PC-9 (cell line): Measurements from ENCODE around the gene ARMH2. TPM values are rescaled to one million over a fixed set of nuclear protein-coding genes. Genes with fewer than 3 reads are reported as not detected.

Source experiments
- Bru-seq: library from RNA; stranded (reverse); fragments of 400-500 nt; gene quantifications from one replicate; lab custom pipeline; 2021; lab: Mats Ljungman, UMichigan
- BruChase-seq, 2 experiments: library from RNA; stranded (reverse); fragments of 400-500 nt; gene quantifications; one replicate each; lab custom pipeline; 2021; lab: Mats Ljungman, UMichigan
- BruUV-seq: library from RNA; stranded (reverse); fragments of 400-500 nt; replicated peaks from 2 replicates; lab custom pipeline; 2021; lab: Mats Ljungman, UMichigan
- CTCF ChIA-PET: fragments of 300-600 bp; sonication (Branson Sonifier 250); formaldehyde crosslinking; loops from one replicate; lab custom pipeline; 2022; ENCODE audit warnings: antibody characterized with exemption; lab: Charles Lee
- POLR2A ChIA-PET: fragments of 300-600 bp; sonication (Branson Sonifier 250); formaldehyde crosslinking; loops from one replicate; lab custom pipeline; 2022; ENCODE audit warnings: antibody characterized with exemption; ENCODE audit not compliant: unreplicated experiment; lab: Charles Lee
- DNase-seq, 2 experiments: peaks; one replicate each; pipeline versions ENCODE4 v3.0.0 to v3.0.0-alpha.2; 2015 to 2022; ENCODE audit warnings: mixed read lengths in 1 of 2
- H2AFZ ChIP-seq: fragments of 200-600 bp; sonication (generic); 2 replicates; pipeline ENCODE4 v1.8.1; 2017; ENCODE audit warnings: antibody characterized with exemption
- H3F3A ChIP-seq: fragments of 200-600 bp; sonication (generic); 2 replicates; pipeline ENCODE4 v1.8.1; 2017; ENCODE audit warnings: antibody characterized with exemption, mild to moderate bottlenecking, low read depth; ENCODE audit not compliant: insufficient read depth
- H3K27ac ChIP-seq: fragments of 200-600 bp; sonication (generic); 2 replicates; pipeline ENCODE4 v1.6.1; 2016; ENCODE audit warnings: mixed run types
- H3K27me3 ChIP-seq: fragments of 200-600 bp; sonication (generic); 2 replicates; pipeline ENCODE4 v1.6.1; 2016; ENCODE audit warnings: low read depth, mixed run types; ENCODE audit not compliant: insufficient read depth
- H3K36me3 ChIP-seq: fragments of 200-600 bp; sonication (generic); 2 replicates; pipeline ENCODE4 v1.6.1; 2016; ENCODE audit warnings: low read depth, mixed run types
- H3K4me1 ChIP-seq: fragments of 200-600 bp; sonication (generic); replicated peaks from 2 replicates; pipeline ENCODE4 v1.6.1; 2016; ENCODE audit warnings: mixed run types; ENCODE audit not compliant: insufficient read depth
- H3K4me2 ChIP-seq: fragments of 200-600 bp; sonication (generic); 2 replicates; pipeline ENCODE4 v1.6.1; 2017; ENCODE audit warnings: mixed run types
- H3K4me3 ChIP-seq: fragments of 200-600 bp; sonication (generic); 2 replicates; pipeline ENCODE4 v1.6.1; 2016; ENCODE audit warnings: mixed run types
- H3K79me2 ChIP-seq: fragments of 200-600 bp; sonication (generic); 2 replicates; pipeline ENCODE4 v1.6.1; 2017; ENCODE audit warnings: low read depth, mixed run types
- H3K9me2 ChIP-seq: fragments of 200-600 bp; sonication (generic); 2 replicates; pipeline ENCODE4 v1.8.1; 2017; ENCODE audit warnings: mild to moderate bottlenecking; ENCODE audit not compliant: insufficient read depth
- H3K9me3 ChIP-seq: fragments of 200-600 bp; sonication (generic); 2 replicates; pipeline ENCODE4 v1.8.1; 2016; ENCODE audit warnings: low read depth; ENCODE audit not compliant: insufficient read depth
- H4K20me1 ChIP-seq: fragments of 200-600 bp; sonication (generic); 2 replicates; pipeline ENCODE4 v1.8.1; 2017; ENCODE audit not compliant: insufficient read depth
- EZH2 ChIP-seq: fragments of 200-600 bp; sonication (generic); IDR thresholded peaks from 2 replicates; pipeline ENCODE4 v1.8.0; 2017; ENCODE audit warnings: antibody characterized with exemption, low read depth
- intact Hi-C: fragments of 100-400 bp; cut with micrococcal nuclease; formaldehyde crosslinking; loops from one replicate; pipeline ENCODE4 v1.10.0; 2022; ENCODE audit not compliant: unreplicated experiment
- long read RNA-seq: library from polyadenylated mRNA; stranded (forward); transcript quantifications from one replicate; pipeline ENCODE4 v2.0.0, GENCODE V29; 2022
- total RNA-seq: library from RNA; stranded (reverse); gene quantifications from 2 replicates; pipeline ENCODE4 v1.2.3, GENCODE V29; 2021
- TF ChIP-seq, protein P1 (sequence below): fragments of 200-600 bp; sonication (generic); conservative IDR thresholded peaks from 2 replicates; pipeline ENCODE4 v1.6.1; 2017; ENCODE audit warnings: mixed run types, antibody characterized with exemption, mild to moderate bottlenecking, moderate library complexity

The ARMH2 gene
- total RNA-seq (not detected in 2 replicates), Bru-seq, nascent RNA (not detected), BruChase-seq, experiment 1, labeled RNA remaining after a 2-hour chase (not detected), BruChase-seq, experiment 2, labeled RNA remaining after a 6-hour chase (not detected)
- long read RNA-seq: 0 reads

DNA sequence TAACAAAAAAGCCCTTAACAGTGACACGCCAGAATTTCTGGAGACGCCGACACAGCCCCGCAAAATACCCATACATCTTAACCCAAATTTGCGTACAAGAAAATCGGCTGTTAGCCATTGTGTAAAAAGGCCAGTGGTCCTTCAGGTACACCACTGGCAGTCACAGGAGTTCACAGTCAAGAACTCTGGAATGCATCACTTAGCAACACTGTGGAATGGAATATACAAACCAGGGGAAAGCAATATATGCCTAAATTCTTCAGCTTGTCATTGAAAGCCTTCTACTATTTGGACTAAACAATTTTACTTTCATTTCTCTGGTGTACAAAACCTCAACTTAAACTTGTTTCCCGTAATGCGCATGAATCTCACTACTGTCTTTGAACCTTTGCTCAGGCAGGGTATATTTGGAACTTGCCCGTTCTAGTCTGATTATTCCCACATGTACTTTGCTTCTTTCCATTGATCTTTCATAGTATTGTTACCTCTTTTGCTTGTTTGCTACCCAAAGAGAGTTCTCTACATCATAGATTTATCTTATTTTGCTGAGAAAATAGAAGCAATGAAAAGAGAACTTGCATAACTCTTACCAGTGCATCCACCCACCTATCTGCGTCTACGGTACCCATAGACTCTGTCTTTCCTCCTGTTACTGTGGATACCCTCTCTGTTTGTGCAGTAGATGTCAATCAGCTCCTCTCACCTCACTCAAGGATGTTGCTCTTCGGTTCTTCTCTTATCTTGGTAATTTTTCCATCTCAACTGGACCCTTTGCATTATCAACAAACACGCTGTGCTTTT, at the start of gene ARMH2:
Gene ARMH2, minus strand, starts transcription at position 178 of the 801 bp plus-strand sequence. Its CDS starts 60 bp downstream, at position 118.
- ChIA-PET POLR2A (no interaction called here), CTCF (no interaction called here)
- no peak for DNase-seq
- no TSS peak for BruUV-seq
- TF ChIP-seq, protein P1, sequence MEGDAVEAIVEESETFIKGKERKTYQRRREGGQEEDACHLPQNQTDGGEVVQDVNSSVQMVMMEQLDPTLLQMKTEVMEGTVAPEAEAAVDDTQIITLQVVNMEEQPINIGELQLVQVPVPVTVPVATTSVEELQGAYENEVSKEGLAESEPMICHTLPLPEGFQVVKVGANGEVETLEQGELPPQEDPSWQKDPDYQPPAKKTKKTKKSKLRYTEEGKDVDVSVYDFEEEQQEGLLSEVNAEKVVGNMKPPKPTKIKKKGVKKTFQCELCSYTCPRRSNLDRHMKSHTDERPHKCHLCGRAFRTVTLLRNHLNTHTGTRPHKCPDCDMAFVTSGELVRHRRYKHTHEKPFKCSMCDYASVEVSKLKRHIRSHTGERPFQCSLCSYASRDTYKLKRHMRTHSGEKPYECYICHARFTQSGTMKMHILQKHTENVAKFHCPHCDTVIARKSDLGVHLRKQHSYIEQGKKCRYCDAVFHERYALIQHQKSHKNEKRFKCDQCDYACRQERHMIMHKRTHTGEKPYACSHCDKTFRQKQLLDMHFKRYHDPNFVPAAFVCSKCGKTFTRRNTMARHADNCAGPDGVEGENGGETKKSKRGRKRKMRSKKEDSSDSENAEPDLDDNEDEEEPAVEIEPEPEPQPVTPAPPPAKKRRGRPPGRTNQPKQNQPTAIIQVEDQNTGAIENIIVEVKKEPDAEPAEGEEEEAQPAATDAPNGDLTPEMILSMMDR: no peak
- no peak for TF ChIP-seq EZH2
- no peaks in the 10 kb centered on the region for H3K36me3 ChIP-seq
- H3K27ac ChIP-seq: no peak within 1 kb of the TSS
- no peaks in the 10 kb centered on the region for H3K9me2 ChIP-seq
- no peak within 1 kb of the TSS for H3K4me3 ChIP-seq
- no peaks in the 10 kb centered on the region for H3K79me2 ChIP-seq
- H2AFZ ChIP-seq: no peak within 1 kb of the TSS
- H3K9me3 ChIP-seq: no peaks in the 10 kb centered on the region
- H3K27me3 ChIP-seq: no peaks in the 10 kb centered on the region
- intact Hi-C loops: no loop called here
- no peaks in the 10 kb centered on the region for H4K20me1 ChIP-seq
- H3K4me2 ChIP-seq: no peak within 1 kb of the TSS
- H3F3A ChIP-seq: no peaks in the 10 kb centered on the region
- H3K4me1 ChIP-seq: peaks cover 4% of the 10 kb centered on the region; the same call in 1 of the 2 replicates

DNA sequence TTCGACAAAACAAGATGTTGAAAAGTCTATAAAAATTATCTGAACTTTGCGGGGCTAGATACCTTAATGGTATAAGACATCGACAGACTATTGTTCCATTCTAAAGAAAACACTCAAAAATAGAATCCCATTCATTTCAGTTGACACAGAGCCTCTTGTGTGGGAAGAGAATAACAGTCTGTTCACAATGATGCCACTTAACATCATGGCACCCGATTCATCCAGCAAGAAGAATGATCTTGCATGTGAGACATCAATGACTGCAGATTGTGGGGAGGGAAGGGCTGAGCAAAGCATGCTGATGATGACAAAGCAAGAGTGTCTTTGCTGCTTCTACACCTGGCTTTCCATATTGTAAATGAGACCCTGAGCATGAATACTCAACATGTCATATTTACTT, 49.7 kb upstream of the ARMH2 start:
- Histone ChIP-seq H3K27me3 (no peaks in the 10 kb centered on the region), H3K4me1 (no peaks in the 10 kb centered on the region), H4K20me1 (no peaks in the 10 kb centered on the region), H3K4me3 (no peak overlapping the region), H3F3A (no peaks in the 10 kb centered on the region), H3K79me2 (no peaks in the 10 kb centered on the region), H3K9me2 (no peaks in the 10 kb centered on the region), H3K9me3 (no peaks in the 10 kb centered on the region), H2AFZ (no peak overlapping the region), H3K36me3 (no peaks in the 10 kb centered on the region), H3K4me2 (no peak overlapping the region), H3K27ac (no peak overlapping the region)
- no peak for DNase-seq
- no peak for TF ChIP-seq EZH2
- TF ChIP-seq, protein P1: no peak
- intact Hi-C loops: no loop called here
- ChIA-PET POLR2A (no interaction called here), CTCF (no interaction called here)
- no TSS peak for BruUV-seq

DNA sequence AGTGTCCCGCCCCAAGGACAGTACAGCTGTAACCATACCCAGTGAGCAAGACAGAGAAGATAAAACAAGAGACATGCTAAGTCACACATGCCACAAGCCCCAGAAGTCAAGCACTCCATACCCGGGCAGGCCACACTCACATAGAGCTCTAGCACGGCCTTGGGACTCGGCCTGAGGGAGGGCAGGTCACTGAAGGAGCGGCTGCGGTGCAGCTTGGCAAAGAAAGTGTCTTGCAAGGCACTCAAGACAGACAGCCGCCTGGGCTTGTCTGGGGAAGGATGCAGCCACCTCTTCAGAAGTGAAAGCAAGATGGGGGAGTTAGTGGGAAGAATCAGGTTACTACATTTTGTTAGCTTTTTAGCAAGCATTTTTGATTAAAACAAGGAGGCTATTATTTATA, 48.7 kb upstream of the ARMH2 start:
- Histone ChIP-seq H3K27ac (no peak overlapping the region), H3K79me2 (no peaks in the 10 kb centered on the region), H3K36me3 (no peaks in the 10 kb centered on the region), H3K4me3 (no peak overlapping the region), H3K4me1 (no peaks in the 10 kb centered on the region), H3K4me2 (no peak overlapping the region), H3F3A (no peaks in the 10 kb centered on the region), H4K20me1 (no peaks in the 10 kb centered on the region), H3K9me2 (no peaks in the 10 kb centered on the region), H3K9me3 (no peaks in the 10 kb centered on the region), H3K27me3 (no peaks in the 10 kb centered on the region), H2AFZ (no peak overlapping the region)
- no TSS peak for BruUV-seq
- DNase-seq: no peak
- POLR2A ChIA-PET: no interaction called here
- CTCF ChIA-PET: no interaction called here
- intact Hi-C loops: no loop called here
- no peak for TF ChIP-seq EZH2
- TF ChIP-seq, protein P1: no peak
